Activated naive CD8-positive, alpha-beta T cell treated with anti-CD3 and anti-CD28 coated beads for 36 hours (primary cell): Measurements from ENCODE around the gene DDX46. TPM values are rescaled to one million over a fixed set of nuclear protein-coding genes. Genes with fewer than 3 reads are reported as not detected.
A peak's percentile ranks its signal among the peaks of the same experiment; 100 is the strongest.
"Not testable (repeated sequence)": the region's sequence is repeated elsewhere in the genome, so short reads cannot be mapped to it uniquely, and the experiment has no call there.

ENCODE experiments used
- DNase-seq: peaks from one replicate; pipeline ENCODE4 v3.0.0; 2021
- H3K27ac Mint-ChIP-seq: one replicate; pipeline ENCODE4 v1.8.0; 2022; ENCODE audit warnings: mild to moderate bottlenecking, moderate library complexity, mixed read lengths
- H3K27me3 Mint-ChIP-seq: one replicate; pipeline ENCODE4 v1.8.0; 2022; ENCODE audit warnings: mild to moderate bottlenecking, mixed read lengths
- H3K36me3 Mint-ChIP-seq: one replicate; pipeline ENCODE4 v1.8.0; 2021; ENCODE audit warnings: mild to moderate bottlenecking, mixed read lengths
- H3K4me1 Mint-ChIP-seq: one replicate; pipeline ENCODE4 v1.8.0; 2021; ENCODE audit warnings: mixed read lengths
- H3K4me3 Mint-ChIP-seq: one replicate; pipeline ENCODE4 v1.8.0; 2022; ENCODE audit warnings: mild to moderate bottlenecking, moderate library complexity, mixed read lengths
- H3K9me3 Mint-ChIP-seq: one replicate; pipeline ENCODE4 v1.8.0; 2022; ENCODE audit warnings: mixed read lengths
- total RNA-seq, 2 experiments: library from RNA; stranded (reverse); gene quantifications; one replicate each; pipeline ENCODE4 v1.2.3, GENCODE V29; 2021

The DDX46 gene
- total RNA-seq, 2 experiments from 2014 or later = 77.2 to 78.3 TPM

- no peaks in the 10 kb centered on the region for H3K27me3 Mint-ChIP-seq
These were observed 54.8 kb downstream of the DDX46 start for GRCh38 chr5:134813407-134813806.

GRCh38 chr5:134813827-134814226, 55.2 kb downstream of the DDX46 start:
- Mint-ChIP-seq H3K27ac (no peak overlapping the region), H3K9me3 (no peaks in the 10 kb centered on the region), H3K27me3 (no peaks in the 10 kb centered on the region), H3K36me3 (peaks cover 15% of the 10 kb centered on the region), H3K4me3 (no peak overlapping the region), H3K4me1 (peaks cover 7% of the 10 kb centered on the region)
- no peak for DNase-seq

More at GRCh38 chr5:134813407-134813806, 54.8 kb downstream of the DDX46 start:
- H3K4me1 Mint-ChIP-seq = peaks cover 7% of the 10 kb centered on the region
- peak; percentile 17 for DNase-seq
- H3K4me3 Mint-ChIP-seq = no peak overlapping the region
- H3K27ac Mint-ChIP-seq = peak overlapping the region; percentile 59
- H3K9me3 Mint-ChIP-seq = no peaks in the 10 kb centered on the region
- peaks cover 14% of the 10 kb centered on the region for H3K36me3 Mint-ChIP-seq

GRCh38 chr5:134817006-134817405, 58.4 kb downstream of the DDX46 start:
- Mint-ChIP-seq H3K9me3 (no peaks in the 10 kb centered on the region), H3K27ac (no peak overlapping the region), H3K4me3 (no peak overlapping the region)

GRCh38 chr5:134818776-134819175, 60.2 kb downstream of the DDX46 start:
- no peak overlapping the region for H3K27ac Mint-ChIP-seq
- no peak for DNase-seq
- no peaks in the 10 kb centered on the region for H3K27me3 Mint-ChIP-seq
- peaks cover under 1% of the 10 kb centered on the region for H3K4me1 Mint-ChIP-seq
- peaks cover 12% of the 10 kb centered on the region for H3K36me3 Mint-ChIP-seq
- no peaks in the 10 kb centered on the region for H3K9me3 Mint-ChIP-seq
- H3K4me3 Mint-ChIP-seq = no peak overlapping the region

More at GRCh38 chr5:134817006-134817405, 58.4 kb downstream of the DDX46 start:
- H3K4me1 Mint-ChIP-seq = peaks cover 7% of the 10 kb centered on the region
- DNase-seq = no peak
- peaks cover 18% of the 10 kb centered on the region for H3K36me3 Mint-ChIP-seq
- no peaks in the 10 kb centered on the region for H3K27me3 Mint-ChIP-seq

DNA sequence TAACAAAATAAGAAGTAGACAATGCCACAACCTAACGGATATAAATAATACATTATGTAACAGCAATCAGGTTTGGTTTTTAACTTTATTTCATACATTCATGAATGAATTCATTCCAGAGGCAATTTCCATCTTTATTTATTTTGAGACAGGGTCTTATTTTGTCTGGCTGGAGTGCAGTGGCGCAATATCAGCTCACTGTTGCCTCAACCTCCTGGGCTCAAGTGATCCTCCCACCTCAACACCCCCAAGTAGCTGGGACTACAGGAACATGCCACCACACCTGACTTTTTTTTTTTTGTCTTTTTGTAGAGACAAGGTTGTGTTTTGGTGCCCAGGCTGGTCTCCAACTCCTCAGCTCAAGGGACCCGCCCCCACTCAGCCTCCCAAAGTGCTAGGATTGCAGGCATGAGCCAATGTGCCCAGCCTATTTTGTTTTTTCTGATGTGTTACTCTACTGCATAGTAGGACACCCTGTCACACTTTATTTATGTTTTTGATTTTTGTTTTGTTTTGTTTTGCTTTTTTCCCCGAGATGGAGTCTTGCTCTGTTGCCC, 60.9 kb downstream of the DDX46 start:
- Mint-ChIP-seq H3K9me3 (no peaks in the 10 kb centered on the region), H3K36me3 (peaks cover 10% of the 10 kb centered on the region), H3K4me1 (no peaks in the 10 kb centered on the region), H3K27me3 (no peaks in the 10 kb centered on the region), H3K4me3 (no peak overlapping the region), H3K27ac (no peak overlapping the region)
- no peak for DNase-seq

DNA sequence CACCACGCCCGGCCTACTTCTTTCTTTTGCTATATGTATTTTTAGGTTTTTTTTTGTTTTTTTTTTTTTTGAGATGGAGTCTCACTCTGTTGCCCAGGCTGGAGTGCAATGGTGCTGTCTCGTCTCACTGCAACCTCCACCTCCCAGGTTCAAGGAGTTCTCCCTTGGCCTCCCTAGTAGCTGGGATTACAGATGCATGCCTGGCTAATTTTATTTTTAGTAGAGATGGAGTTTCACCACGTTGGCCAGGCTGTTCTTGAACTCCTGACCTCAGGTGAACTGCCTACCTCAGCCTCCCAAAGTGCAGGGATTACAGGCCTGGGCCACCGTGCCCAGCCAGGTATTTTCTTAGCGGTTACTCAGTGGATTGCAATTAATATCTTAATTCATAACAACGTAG, 63.3 kb downstream of the DDX46 start:
- Mint-ChIP-seq H3K27me3 (no peaks in the 10 kb centered on the region), H3K9me3 (no peaks in the 10 kb centered on the region), H3K4me3 (no peak overlapping the region), H3K4me1 (no peaks in the 10 kb centered on the region), H3K27ac (no peak overlapping the region), H3K36me3 (peaks cover 9% of the 10 kb centered on the region)
- DNase-seq = no peak

DNA sequence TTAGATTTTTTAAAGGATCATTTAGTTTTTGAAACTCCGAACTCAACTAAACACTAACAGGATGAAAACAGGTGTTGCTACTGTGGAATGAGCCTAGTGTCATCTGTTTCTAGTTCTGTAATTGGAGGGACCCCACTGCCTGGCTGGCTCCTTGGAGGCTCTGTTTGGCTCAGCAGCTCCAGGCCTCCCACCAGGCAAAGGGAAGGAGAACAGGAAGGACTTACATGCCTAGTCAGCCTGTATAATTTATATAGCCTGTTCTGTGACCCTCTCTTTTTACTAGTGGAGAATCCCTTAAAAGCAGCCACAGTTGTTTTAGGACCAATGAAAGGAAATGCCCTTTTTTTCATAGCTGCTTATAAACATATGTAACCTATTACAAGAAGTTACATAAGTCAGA, 66.1 kb downstream of the DDX46 start:
- Mint-ChIP-seq H3K9me3 (no peaks in the 10 kb centered on the region), H3K36me3 (peaks cover 7% of the 10 kb centered on the region), H3K27ac (no peak overlapping the region), H3K4me1 (no peaks in the 10 kb centered on the region), H3K4me3 (no peak overlapping the region), H3K27me3 (no peaks in the 10 kb centered on the region)
- DNase-seq = no peak

DNA sequence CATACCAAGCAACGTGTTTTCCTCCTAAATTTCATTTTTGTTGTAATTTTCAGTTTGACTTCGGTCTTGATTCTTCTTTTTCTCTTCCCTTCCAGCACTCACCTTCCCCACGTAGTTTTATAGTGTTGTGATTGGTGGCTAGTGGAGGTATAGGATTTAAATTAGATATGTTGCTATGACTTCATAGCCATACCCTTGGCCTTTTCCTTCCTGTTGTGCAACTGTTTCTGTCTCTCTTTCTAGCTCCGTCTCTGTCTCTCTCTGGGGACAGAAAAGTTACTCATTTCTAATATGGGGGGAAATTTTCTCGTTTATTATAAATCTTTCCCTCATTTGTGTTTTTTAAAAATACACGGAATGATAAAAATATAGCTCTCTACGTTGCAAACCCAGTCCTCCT, 66.6 kb downstream of the DDX46 start:
- Mint-ChIP-seq H3K27me3 (no peaks in the 10 kb centered on the region), H3K4me3 (no peak overlapping the region), H3K4me1 (no peaks in the 10 kb centered on the region), H3K9me3 (no peaks in the 10 kb centered on the region), H3K27ac (no peak overlapping the region), H3K36me3 (peaks cover 7% of the 10 kb centered on the region)
- DNase-seq = no peak

GRCh38 chr5:134833340-134834032, 74.9 kb downstream of the DDX46 start:
- no peak for DNase-seq
- no peaks in the 10 kb centered on the region for H3K27me3 Mint-ChIP-seq
- H3K9me3 Mint-ChIP-seq = no peaks in the 10 kb centered on the region
- H3K36me3 Mint-ChIP-seq = peaks cover 7% of the 10 kb centered on the region
- no peak overlapping the region for H3K4me3 Mint-ChIP-seq
- no peak overlapping the region for H3K27ac Mint-ChIP-seq
- H3K4me1 Mint-ChIP-seq = no peaks in the 10 kb centered on the region

DNA sequence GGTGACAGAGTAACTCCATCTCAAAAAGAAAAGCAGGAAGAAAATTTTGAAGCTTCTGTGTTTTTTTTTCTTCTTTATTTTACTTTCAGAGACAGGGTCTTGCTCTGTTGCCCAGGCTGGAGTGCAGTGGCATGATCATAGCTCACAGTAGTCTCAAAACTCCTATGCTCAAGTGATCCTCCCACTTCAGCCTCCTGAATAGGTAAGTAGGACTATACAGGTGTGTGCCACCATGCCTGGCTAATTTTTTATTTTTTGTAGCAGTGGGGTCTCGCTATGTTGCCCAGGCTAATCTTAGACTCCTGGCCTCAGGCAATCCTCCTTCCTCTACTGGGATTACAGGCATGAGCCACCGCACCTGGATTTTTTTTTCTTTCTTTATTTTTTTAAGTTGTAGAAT, 77.0 kb downstream of the DDX46 start:
- peaks cover 15% of the 10 kb centered on the region for H3K36me3 Mint-ChIP-seq

DNA sequence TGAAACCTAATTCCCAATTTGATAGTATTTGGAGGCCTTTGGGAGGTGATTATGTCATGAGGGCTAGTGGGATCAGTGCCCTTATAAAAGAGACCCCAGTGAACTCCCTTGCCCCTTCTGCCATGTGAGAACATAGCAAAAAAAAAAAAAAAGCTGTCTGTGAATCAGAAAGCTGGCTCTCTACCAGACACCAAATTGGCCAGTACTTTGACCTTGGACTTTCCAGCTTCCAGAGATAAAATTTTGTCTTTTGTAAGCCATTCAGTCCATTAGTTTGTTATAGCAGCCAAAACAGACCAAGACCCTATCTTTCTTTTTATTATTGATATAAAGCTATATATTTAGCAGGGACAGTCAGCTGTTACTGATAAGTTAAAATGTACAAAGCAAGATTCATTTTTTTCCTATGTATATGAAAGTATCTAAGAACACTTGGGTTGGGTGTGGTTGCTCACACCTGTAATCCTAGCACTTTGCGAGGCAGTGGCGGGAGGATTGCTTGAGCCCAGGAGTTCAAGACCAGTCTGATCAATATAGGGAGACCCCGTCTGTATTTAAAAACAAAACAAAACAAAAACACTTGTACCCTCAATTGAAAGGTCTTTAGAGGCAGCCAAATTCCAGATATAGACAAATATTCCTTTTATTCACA, 79.1 kb downstream of the DDX46 start:
- no peak overlapping the region for H3K4me3 Mint-ChIP-seq
- H3K27ac Mint-ChIP-seq = no peak overlapping the region
- no peaks in the 10 kb centered on the region for H3K9me3 Mint-ChIP-seq
- peaks cover 13% of the 10 kb centered on the region for H3K36me3 Mint-ChIP-seq
- DNase-seq = no peak
- no peaks in the 10 kb centered on the region for H3K27me3 Mint-ChIP-seq
- H3K4me1 Mint-ChIP-seq = no peaks in the 10 kb centered on the region

More for the DNA sequence above, 77.0 kb downstream of the DDX46 start:
- Mint-ChIP-seq H3K4me1 (no peaks in the 10 kb centered on the region), H3K27me3 (no peaks in the 10 kb centered on the region), H3K4me3 (no peak overlapping the region), H3K27ac (no peak overlapping the region), H3K9me3 (no peaks in the 10 kb centered on the region)
- no peak for DNase-seq

DNA sequence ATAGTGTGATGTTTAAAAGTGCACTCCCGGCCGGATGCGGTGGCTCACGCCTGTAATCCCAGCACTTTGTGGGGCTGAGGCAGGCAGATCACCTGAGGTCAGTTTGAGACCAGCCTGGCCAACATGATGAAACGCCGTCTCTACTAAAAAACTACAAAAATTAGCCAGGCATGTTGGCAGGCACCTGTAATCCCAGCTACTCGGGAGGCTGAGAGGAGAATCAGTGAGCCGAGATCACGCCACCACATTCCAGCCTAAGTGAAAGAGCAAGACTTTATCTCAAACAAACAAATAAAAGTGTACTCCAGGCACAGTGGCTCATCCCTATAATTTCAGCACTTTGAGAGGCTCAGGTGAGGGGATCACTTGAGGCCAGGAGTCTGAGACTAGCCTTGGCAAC, 79.8 kb downstream of the DDX46 start:
- H3K36me3 Mint-ChIP-seq = peaks cover 13% of the 10 kb centered on the region
- not testable (repeated sequence) for H3K27me3 Mint-ChIP-seq, H3K4me1 Mint-ChIP-seq, H3K27ac Mint-ChIP-seq, DNase-seq, H3K4me3 Mint-ChIP-seq, H3K9me3 Mint-ChIP-seq

- Mint-ChIP-seq H3K9me3 (no peaks in the 10 kb centered on the region), H3K36me3 (peaks cover 15% of the 10 kb centered on the region), H3K27ac (no peak overlapping the region), H3K4me3 (no peak overlapping the region), H3K4me1 (peaks cover 8% of the 10 kb centered on the region), H3K27me3 (no peaks in the 10 kb centered on the region)
- DNase-seq = no peak
These were observed 82.2 kb downstream of the DDX46 start for GRCh38 chr5:134840811-134841210.

GRCh38 chr5:134844252-134844651, 85.7 kb downstream of the DDX46 start:
- no peak overlapping the region for H3K27ac Mint-ChIP-seq
- H3K36me3 Mint-ChIP-seq = peaks cover 26% of the 10 kb centered on the region
- DNase-seq = no peak
- H3K4me3 Mint-ChIP-seq = no peak overlapping the region
- H3K4me1 Mint-ChIP-seq = peaks cover 18% of the 10 kb centered on the region
- no peaks in the 10 kb centered on the region for H3K27me3 Mint-ChIP-seq
- no peaks in the 10 kb centered on the region for H3K9me3 Mint-ChIP-seq

DNA sequence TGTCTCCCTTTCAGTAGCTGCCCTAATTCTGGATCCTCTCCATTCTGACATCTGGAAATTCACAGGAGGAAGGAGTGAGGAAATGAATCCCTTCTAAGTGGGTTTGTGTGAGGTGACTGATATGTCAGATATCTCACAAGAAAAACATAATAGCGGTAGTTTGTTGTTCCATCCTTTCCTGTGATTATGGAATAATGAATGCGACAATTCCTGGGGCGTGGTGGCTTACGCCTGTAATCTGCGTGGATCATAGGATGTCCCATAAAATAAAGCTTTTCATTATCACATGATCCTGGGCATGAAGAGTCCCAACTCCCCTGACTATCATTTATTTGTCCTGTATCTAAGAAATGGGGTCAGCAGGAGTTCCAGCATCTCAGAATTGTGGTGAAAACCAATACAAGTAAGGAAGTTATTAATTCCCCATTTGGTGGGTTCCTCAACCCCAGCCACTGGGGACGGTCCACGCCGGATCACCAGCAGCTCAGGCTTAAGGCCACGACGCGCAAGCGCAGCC, 86.8 kb downstream of the DDX46 start:
- no peaks in the 10 kb centered on the region for H3K9me3 Mint-ChIP-seq

More for the DNA sequence above, 86.8 kb downstream of the DDX46 start:
- Mint-ChIP-seq H3K27ac (peak overlapping the region; percentile 96), H3K27me3 (no peaks in the 10 kb centered on the region), H3K36me3 (peaks cover 23% of the 10 kb centered on the region), H3K4me3 (peak overlapping the region; percentile 93), H3K4me1 (peaks cover 25% of the 10 kb centered on the region)
- no peak for DNase-seq
